ENCODE data around the gene SH3RF2. TPM values are rescaled to one million over a fixed set of nuclear protein-coding genes. Genes with fewer than 3 reads are reported as not detected.
A peak's percentile ranks its signal among the peaks of the same experiment; 100 is the strongest.

Gene SH3RF2
- total RNA-seq, 1 donor from 2014 or later: 267 TPM

GRCh38 chr5:145969714-145970092 lies 33.3 kb downstream of the SH3RF2 start:
- ATAC-seq (no peak), DNase-seq (ENCODE audit: missing footprints) (no peak)
- intact Hi-C loops (cut with DNase I): no loop called here

DNA sequence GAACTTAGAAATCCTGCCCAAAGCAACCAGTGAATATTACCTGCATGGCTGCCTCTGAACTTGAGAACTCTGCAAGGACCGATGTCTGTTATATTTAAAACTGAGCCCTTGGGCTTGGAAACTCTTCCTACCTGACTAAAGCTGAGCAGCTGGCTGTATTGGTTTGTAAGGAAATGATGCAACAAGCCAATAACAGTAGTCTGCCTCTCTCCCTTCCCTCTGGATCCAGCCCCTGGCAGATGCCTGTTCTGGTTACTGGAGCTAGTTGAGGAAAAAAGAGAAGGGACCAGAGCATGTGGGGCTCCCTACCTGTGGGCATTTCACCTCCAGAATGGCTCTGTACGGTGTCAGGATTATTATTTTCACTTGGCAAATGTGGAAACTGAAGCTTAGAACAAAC lies 34.7 kb downstream of the SH3RF2 start:
- intact Hi-C loops (cut with DNase I): no loop called here
- no peak for ATAC-seq
- DNase-seq (ENCODE audit: missing footprints): no peak

DNA sequence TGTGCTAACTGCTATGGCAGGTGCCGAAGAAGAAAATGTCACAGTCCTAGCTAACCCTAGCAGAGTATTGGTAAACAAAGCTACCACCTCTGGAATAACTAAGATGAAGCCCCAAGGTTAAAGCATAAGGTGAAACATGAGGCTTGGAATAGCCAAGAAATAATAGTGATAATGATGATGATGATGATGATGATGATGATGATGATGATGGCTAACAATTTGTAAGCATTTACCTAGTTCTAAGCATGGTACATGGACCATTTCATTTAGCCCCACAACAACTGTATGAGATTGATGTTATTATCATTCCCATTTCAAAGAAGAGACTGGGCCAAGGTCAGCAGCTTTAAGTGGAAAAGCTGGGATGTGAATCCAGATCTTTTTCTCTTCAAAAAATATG lies 35.3 kb downstream of the SH3RF2 start:
- intact Hi-C loops (cut with DNase I): no loop called here
- no peak for ATAC-seq
- no peak for DNase-seq (ENCODE audit: missing footprints)

GRCh38 chr5:145975001-145975360 lies 38.6 kb downstream of the SH3RF2 start:
- intact Hi-C loops (cut with DNase I): no loop called here
- DNase-seq (ENCODE audit: missing footprints) (no peak), ATAC-seq (peak; percentile 56)

DNA sequence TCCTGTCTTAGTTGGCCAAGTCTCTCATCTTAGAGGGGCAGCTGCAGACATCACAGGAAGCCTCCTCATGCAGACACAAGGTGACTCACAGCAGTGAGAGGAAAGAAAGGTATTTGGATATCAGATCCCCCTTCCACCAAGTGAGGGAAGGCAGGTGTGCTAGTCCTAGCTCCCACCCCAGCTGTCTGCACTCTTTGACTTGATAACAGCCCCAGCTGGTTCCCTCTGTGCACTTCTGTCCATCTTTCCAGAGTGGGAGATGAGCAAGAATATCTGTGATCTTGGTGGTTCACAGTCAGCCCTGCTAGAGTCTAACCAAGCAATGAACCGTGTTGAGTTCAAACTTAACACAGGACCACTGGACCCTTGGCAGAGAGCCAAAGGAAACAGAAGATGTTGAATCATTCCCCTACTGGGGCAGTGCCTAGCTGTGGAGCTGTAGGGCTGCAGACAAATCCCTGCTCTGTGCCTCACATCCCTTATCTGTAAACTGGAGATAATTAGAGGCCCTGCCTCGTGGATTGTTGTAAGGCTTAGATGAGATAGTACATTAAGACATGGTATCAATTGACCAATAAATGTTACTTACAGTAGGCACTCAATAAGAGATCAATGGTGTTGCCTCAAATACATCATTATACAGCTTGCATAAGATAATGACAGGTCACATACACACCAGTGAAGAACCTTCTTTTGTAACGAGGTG lies 39.1 kb downstream of the SH3RF2 start:
- intact Hi-C loops (cut with DNase I): no loop called here
- no peak for DNase-seq (ENCODE audit: missing footprints)
- no peak for ATAC-seq

DNA sequence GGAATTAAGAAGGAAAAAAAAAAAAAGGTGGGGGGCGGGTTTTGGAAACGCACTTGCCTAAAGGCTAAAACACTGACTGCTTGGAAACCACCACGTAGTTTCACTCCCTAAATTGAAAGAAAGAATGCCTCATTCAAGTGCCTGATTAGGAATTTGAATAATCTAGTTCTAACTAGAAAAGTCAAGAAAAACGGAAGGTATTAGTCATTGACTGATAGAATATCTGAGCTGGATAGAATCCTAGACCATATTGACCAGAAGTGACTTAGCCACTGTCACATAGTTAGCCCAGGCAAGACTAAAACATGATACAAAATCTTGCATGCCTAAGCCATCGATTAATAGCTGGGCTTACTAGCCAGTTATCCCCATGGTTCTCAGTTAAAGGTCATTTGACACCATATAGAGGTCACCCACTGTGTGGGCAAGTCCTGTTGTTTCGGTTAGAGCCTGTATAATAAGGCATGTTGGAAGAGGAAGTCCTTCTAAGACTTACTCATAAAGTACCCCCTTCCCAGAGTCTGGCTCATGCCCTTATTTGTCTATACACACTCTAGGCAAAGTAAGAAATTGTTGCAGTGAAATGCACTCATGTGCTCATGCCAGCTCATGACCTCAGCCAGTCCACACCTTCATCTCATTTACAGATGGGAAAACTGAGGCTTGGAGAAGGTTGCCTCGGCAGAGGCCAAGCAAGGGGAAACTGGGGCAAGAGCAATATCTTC lies 40.2 kb downstream of the SH3RF2 start:
- ATAC-seq (no peak), DNase-seq (ENCODE audit: missing footprints) (no peak)
- intact Hi-C loops (cut with DNase I): no loop called here

DNA sequence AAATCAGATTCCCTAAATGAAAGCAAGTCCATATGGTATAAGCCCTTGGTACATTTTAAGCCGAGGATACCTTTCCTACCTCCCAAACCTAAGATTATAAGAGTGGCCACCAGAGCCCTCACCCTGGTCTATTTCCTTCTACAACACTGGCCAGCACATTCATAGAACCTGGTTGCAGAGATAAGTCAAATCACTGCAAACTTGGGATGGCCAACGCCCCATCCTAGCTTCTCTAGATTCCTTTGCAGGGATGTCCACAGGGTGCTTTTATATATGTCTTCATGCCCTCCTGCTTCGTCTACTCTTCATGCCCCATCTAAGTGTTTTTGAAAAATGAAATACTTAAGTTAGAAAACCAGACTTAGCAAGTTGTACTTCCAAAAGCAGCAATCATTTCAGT lies 41.8 kb downstream of the SH3RF2 start:
- no peak for DNase-seq (ENCODE audit: missing footprints)

GRCh38 chr5:145978708-145979107 lies 42.3 kb downstream of the SH3RF2 start:
- DNase-seq (ENCODE audit: missing footprints): no peak
- ATAC-seq: peak; percentile 29
- intact Hi-C loops (cut with DNase I): no loop called here

More for the DNA sequence above, 41.8 kb downstream of the SH3RF2 start:
- ATAC-seq: no peak
- intact Hi-C loops (cut with DNase I): no loop called here

GRCh38 chr5:145979270-145980223 lies 43.2 kb downstream of the SH3RF2 start:
- intact Hi-C loops (cut with DNase I): loop anchor here (5.0 kb wide), 1 partner anchor 32 kb away; no protein-coding TSS in a partner anchor
- no peak for DNase-seq (ENCODE audit: missing footprints)

DNA sequence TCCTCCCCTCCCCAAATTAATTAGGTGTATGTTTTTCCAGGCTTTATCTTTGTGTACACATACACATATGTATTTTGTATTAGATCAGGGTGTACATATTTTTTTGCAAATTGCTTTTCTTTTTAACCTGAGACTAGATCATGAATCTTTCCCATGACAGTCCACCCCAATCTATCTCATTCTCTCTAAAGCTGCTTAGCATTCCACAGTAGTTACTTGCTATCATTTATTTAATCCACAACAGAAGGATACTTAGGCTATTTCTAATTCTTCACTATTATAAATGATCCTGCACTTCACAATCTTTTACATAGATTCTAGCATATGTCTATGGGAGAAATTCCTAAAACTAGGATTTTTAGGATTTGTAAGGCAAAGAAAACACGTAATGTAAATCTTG lies 43.9 kb downstream of the SH3RF2 start:
- intact Hi-C loops (cut with DNase I): loop anchor here (5.0 kb wide), 1 partner anchor 33 kb away; no protein-coding TSS in a partner anchor
- DNase-seq (ENCODE audit: missing footprints) (no peak), ATAC-seq (no peak)

More at GRCh38 chr5:145979270-145980223, 43.2 kb downstream of the SH3RF2 start:
- no peak for ATAC-seq

GRCh38 chr5:145980718-145981117 lies 44.3 kb downstream of the SH3RF2 start:
- no peak for DNase-seq (ENCODE audit: missing footprints)
- intact Hi-C loops (cut with DNase I): loop anchor here (5.0 kb wide), 1 partner anchor 33 kb away; no protein-coding TSS in a partner anchor
- ATAC-seq: no peak

GRCh38 chr5:145981589-145982571 lies 45.5 kb downstream of the SH3RF2 start:
- DNase-seq (ENCODE audit: missing footprints) (no peak), ATAC-seq (no peak)
- intact Hi-C loops (cut with DNase I): loop anchor here (5.0 kb wide), 1 partner anchor 35 kb away; no protein-coding TSS in a partner anchor

GRCh38 chr5:145982572-145983318 lies 46.4 kb downstream of the SH3RF2 start:
- intact Hi-C loops (cut with DNase I): loop anchor here (5.0 kb wide), 1 partner anchor 35 kb away; no protein-coding TSS in a partner anchor
- DNase-seq (ENCODE audit: missing footprints) (no peak), ATAC-seq (no peak)

- no peak for DNase-seq (ENCODE audit: missing footprints)
- intact Hi-C loops (cut with DNase I): loop anchor here (5.0 kb wide), 1 partner anchor 36 kb away; no protein-coding TSS in a partner anchor
These were observed 47.1 kb downstream of the SH3RF2 start for GRCh38 chr5:145983446-145983845.

DNA sequence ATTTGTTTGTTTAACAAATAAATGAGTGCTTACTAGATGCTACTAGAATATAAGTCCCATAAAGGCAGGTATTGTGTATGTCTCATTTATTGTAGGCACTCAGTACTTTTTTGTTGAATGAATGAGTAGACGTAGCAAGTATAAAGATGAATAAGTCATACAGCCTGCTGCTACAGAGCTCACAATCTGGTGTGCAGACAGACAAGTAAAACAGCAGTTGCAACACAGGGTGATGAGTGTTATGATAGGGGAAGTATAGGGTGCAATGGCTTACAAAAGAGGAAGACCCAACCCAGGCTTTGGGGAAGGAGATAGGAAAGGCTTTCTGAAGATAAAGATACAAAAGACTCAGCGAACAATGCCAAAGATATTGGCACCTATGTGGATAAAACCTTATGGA lies 47.7 kb downstream of the SH3RF2 start:
- intact Hi-C loops (cut with DNase I): loop anchor here (5.0 kb wide), 1 partner anchor 37 kb away; no protein-coding TSS in a partner anchor
- ATAC-seq: no peak
- no peak for DNase-seq (ENCODE audit: missing footprints)

More at GRCh38 chr5:145983446-145983845, 47.1 kb downstream of the SH3RF2 start:
- ATAC-seq: peak; percentile 46

- DNase-seq (ENCODE audit: missing footprints) (no peak), ATAC-seq (no peak)
- intact Hi-C loops (cut with DNase I): no loop called here
These were observed 51.5 kb downstream of the SH3RF2 start for GRCh38 chr5:145987856-145988255.

GRCh38 chr5:145988993-145989392 lies 52.6 kb downstream of the SH3RF2 start:
- DNase-seq (ENCODE audit: missing footprints) (no peak), ATAC-seq (no peak)
- intact Hi-C loops (cut with DNase I): no loop called here

All from Right ventricle myocardium inferior (tissue), 1 donor.